ENCODE measurements around the gene GRIP1. TPM values are rescaled to one million over a fixed set of nuclear protein-coding genes. Genes with fewer than 3 reads are reported as not detected.
"Not testable (repeated sequence)": the region's sequence is repeated elsewhere in the genome, so short reads cannot be mapped to it uniquely, and the experiment has no call there.

The GRIP1 gene
- total RNA-seq, 2 donors from 2014 or later: 0.28 TPM; not detected in 1

GRCh38 chr12:66500091-66500490 lies 178.8 kb downstream of the GRIP1 start:
- H3K9me3 ChIP-seq: no peaks in the 10 kb centered on the region
- H3K27ac ChIP-seq: no peak overlapping the region
- H3K27me3 ChIP-seq (replicated peaks; ENCODE audit: insufficient read depth): no peaks in the 10 kb centered on the region
- no peaks in the 10 kb centered on the region for H3K36me3 ChIP-seq
- H3K4me1 ChIP-seq (ENCODE audit: control insufficient read depth in 1 of 2, low read depth in 2 of 2): no peaks in the 10 kb centered on the region
- no peak for DNase-seq (ENCODE audit: low spot score)
- no peak overlapping the region for H3K4me3 ChIP-seq
- no peak for ATAC-seq (ENCODE audit: insufficient number of reproducible peaks, low FRiP score, low read depth)
- TF ChIP-seq, protein P1, sequence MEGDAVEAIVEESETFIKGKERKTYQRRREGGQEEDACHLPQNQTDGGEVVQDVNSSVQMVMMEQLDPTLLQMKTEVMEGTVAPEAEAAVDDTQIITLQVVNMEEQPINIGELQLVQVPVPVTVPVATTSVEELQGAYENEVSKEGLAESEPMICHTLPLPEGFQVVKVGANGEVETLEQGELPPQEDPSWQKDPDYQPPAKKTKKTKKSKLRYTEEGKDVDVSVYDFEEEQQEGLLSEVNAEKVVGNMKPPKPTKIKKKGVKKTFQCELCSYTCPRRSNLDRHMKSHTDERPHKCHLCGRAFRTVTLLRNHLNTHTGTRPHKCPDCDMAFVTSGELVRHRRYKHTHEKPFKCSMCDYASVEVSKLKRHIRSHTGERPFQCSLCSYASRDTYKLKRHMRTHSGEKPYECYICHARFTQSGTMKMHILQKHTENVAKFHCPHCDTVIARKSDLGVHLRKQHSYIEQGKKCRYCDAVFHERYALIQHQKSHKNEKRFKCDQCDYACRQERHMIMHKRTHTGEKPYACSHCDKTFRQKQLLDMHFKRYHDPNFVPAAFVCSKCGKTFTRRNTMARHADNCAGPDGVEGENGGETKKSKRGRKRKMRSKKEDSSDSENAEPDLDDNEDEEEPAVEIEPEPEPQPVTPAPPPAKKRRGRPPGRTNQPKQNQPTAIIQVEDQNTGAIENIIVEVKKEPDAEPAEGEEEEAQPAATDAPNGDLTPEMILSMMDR (IDR thresholded peaks at IDR 0.05): no peak

GRCh38 chr12:66499000-66499399 lies 179.9 kb downstream of the GRIP1 start:
- H3K27me3 ChIP-seq (replicated peaks; ENCODE audit: insufficient read depth): no peaks in the 10 kb centered on the region
- H3K27ac ChIP-seq: no peak overlapping the region
- no peaks in the 10 kb centered on the region for H3K4me1 ChIP-seq (ENCODE audit: control insufficient read depth in 1 of 2, low read depth in 2 of 2)
- DNase-seq (ENCODE audit: low spot score) (no peak), ATAC-seq (ENCODE audit: insufficient number of reproducible peaks, low FRiP score, low read depth) (no peak)
- H3K4me3 ChIP-seq: no peak overlapping the region
- no peaks in the 10 kb centered on the region for H3K36me3 ChIP-seq
- no peaks in the 10 kb centered on the region for H3K9me3 ChIP-seq
- TF ChIP-seq, protein P1 (IDR thresholded peaks at IDR 0.05): no peak

DNA sequence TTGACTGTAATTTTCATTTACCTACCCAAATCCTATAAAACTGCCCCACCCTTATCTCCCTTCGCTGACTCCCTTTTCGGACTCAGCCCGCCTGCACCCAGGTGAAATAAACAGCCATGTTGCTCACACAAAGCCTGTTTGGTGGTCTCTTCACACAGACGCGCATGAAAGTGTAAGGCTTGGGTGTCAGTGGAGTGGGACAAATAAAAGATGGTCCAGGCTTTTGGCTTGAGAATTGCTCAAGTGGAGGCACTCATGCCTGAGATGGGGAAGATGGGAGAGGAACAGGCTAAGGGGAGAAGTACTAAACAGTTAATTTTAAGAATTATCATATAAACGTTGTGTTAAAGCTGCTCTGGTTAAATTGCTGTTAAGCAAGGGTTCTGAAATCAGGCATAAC lies 180.8 kb downstream of the GRIP1 start:
- not testable (repeated sequence) for ATAC-seq (ENCODE audit: insufficient number of reproducible peaks, low FRiP score, low read depth); H3K27me3 ChIP-seq (replicated peaks; ENCODE audit: insufficient read depth); DNase-seq (ENCODE audit: low spot score); H3K9me3 ChIP-seq; H3K27ac ChIP-seq; H3K36me3 ChIP-seq; H3K4me1 ChIP-seq (ENCODE audit: control insufficient read depth in 1 of 2, low read depth in 2 of 2); H3K4me3 ChIP-seq

DNA sequence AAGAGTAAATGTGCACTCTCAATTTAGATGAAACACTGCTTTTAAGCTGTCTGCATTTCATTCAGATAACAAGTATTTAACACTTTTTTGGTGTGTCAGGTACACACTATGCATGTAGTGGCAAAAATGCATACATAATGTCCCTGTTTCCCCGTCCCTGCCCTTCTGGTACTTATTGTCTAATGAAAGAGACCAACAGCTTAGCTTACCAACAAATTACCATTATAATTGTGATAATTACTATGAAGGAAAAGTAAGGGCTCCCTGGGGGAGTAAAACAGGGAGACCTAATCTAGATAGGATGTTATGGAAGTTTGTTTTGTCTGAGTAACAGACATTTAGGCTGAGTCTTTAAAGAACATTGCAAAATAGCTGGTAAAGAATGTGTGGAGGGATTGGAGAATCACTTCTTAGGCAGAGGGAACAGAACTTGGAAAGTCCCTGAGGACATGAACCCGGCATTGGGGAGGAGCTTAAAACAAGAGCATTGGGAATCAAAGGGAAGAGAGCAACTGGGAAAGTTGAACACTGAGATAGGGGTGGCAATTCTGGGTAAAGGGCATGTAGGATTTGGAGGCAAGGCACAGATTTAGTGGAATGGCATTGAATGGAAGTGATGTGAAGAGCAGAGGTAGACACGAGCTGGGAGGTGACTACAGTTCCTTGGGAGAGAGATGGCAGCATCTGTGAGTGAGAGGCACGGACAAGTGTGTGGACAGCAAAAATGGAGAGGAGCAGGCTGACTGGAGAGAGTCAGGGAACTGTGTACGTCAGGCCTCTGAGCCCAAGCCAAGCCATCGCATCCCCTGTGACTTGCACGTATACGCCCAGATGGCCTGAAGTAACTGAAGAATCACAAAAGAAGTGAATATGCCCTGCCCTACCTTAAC lies 181.6 kb downstream of the GRIP1 start:
- TF ChIP-seq, protein P1 (IDR thresholded peaks at IDR 0.05): no peak
- Histone ChIP-seq H3K36me3 (no peaks in the 10 kb centered on the region), H3K4me3 (no peak overlapping the region), H3K9me3 (no peaks in the 10 kb centered on the region), H3K27me3 (replicated peaks; ENCODE audit: insufficient read depth) (no peaks in the 10 kb centered on the region), H3K4me1 (ENCODE audit: control insufficient read depth in 1 of 2, low read depth in 2 of 2) (no peaks in the 10 kb centered on the region), H3K27ac (no peak overlapping the region)
- ATAC-seq (ENCODE audit: insufficient number of reproducible peaks, low FRiP score, low read depth) (no peak), DNase-seq (ENCODE audit: low spot score) (no peak)

DNA sequence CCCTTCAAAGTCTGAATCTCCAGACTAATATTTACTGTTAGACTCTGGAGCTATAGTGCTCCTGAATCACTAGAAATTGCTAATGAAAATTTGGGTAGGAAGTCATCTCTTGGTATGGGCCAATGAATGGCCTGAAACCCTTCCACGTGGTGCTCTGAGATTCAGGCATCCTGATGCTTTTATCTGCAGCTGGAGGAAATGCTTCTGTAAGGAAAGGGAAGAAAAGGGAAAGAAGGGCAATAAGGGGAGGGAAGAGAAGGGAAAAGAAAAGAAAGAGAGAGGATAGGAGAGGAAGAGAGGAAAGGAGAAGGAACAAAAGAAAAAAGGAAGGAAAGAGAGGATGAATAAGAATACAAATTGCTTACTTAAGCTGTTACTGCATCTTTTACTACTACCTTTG lies 182.3 kb downstream of the GRIP1 start:
- no peaks in the 10 kb centered on the region for H3K36me3 ChIP-seq
- TF ChIP-seq, protein P1 (IDR thresholded peaks at IDR 0.05): no peak
- no peak overlapping the region for H3K4me3 ChIP-seq
- no peak for ATAC-seq (ENCODE audit: insufficient number of reproducible peaks, low FRiP score, low read depth)
- no peak for DNase-seq (ENCODE audit: low spot score)
- no peaks in the 10 kb centered on the region for H3K27me3 ChIP-seq (replicated peaks; ENCODE audit: insufficient read depth)
- no peaks in the 10 kb centered on the region for H3K4me1 ChIP-seq (ENCODE audit: control insufficient read depth in 1 of 2, low read depth in 2 of 2)
- no peaks in the 10 kb centered on the region for H3K9me3 ChIP-seq
- H3K27ac ChIP-seq: no peak overlapping the region

All from thoracic aorta (tissue), 2 donors.